Mesothelial cell of epicardium (in vitro differentiated cells): ENCODE measurements around the gene ARHGAP42. TPM values are rescaled to one million over a fixed set of nuclear protein-coding genes. Genes with fewer than 3 reads are reported as not detected.

Source experiments
- DNase-seq, 2 experiments: peaks; one replicate each; pipeline ENCODE4 v3.0.0; 2021; ENCODE audit warnings: low spot score in 2 of 2; ENCODE audit not compliant: unreplicated experiment in 2 of 2
- H3K27ac Mint-ChIP-seq: 2 replicates; pipeline ENCODE4 v1.8.0; 2021; ENCODE audit warnings: mixed read lengths
- H3K27me3 Mint-ChIP-seq: 2 replicates; pipeline ENCODE4 v1.8.0; 2021; ENCODE audit warnings: low read depth, mixed read lengths
- H3K36me3 Mint-ChIP-seq: 2 replicates; pipeline ENCODE4 v1.8.0; 2021; ENCODE audit warnings: mixed read lengths
- H3K4me1 Mint-ChIP-seq: 2 replicates; pipeline ENCODE4 v1.8.0; 2021; ENCODE audit warnings: mixed read lengths
- H3K4me3 Mint-ChIP-seq: 2 replicates; pipeline ENCODE4 v1.8.0; 2021; ENCODE audit warnings: mild to moderate bottlenecking, moderate library complexity, mixed read lengths
- H3K9me3 Mint-ChIP-seq: 2 replicates; pipeline ENCODE4 v1.8.0; 2021; ENCODE audit warnings: mixed read lengths
- total RNA-seq: library from RNA; stranded (reverse); gene quantifications from 3 replicates; pipeline ENCODE4 v1.2.1, GENCODE V29; 2021
- TF ChIP-seq, protein P1 (sequence below): fragments of 200-600 bp; sonication (generic); IDR thresholded peaks from one replicate; pipeline ENCODE4 v1.5.0; 2021; ENCODE audit warnings: antibody characterized with exemption; ENCODE audit not compliant: unreplicated experiment

The ARHGAP42 gene
- total RNA-seq, 1 donor from 2014 or later = 19.4 TPM

DNA sequence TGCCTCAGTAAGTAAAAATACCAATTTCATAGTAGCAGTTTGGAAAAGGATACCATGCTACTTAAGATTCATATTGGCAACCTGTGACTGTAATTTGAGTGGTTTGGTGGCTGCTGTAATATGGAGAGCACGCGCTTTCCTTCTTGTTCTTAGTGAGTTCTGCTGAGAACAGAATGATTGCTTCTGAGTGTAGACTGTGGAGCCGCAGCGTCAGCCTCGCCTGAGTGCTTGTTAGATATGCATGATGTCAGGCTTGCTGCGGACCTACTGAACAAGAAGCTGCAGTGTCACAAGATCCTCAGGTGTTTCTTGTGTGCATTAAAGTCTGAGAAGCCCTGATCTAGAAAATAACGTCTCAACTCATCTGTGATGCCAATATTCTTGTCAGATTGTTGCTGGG lies 143.2 kb downstream of the ARHGAP42 start:
- no peaks in the 10 kb centered on the region for H3K36me3 Mint-ChIP-seq
- no peaks in the 10 kb centered on the region for H3K27me3 Mint-ChIP-seq
- H3K4me1 Mint-ChIP-seq = peaks cover 34% of the 10 kb centered on the region
- H3K4me3 Mint-ChIP-seq = no peak overlapping the region
- DNase-seq = no peak
- TF ChIP-seq, protein P1, sequence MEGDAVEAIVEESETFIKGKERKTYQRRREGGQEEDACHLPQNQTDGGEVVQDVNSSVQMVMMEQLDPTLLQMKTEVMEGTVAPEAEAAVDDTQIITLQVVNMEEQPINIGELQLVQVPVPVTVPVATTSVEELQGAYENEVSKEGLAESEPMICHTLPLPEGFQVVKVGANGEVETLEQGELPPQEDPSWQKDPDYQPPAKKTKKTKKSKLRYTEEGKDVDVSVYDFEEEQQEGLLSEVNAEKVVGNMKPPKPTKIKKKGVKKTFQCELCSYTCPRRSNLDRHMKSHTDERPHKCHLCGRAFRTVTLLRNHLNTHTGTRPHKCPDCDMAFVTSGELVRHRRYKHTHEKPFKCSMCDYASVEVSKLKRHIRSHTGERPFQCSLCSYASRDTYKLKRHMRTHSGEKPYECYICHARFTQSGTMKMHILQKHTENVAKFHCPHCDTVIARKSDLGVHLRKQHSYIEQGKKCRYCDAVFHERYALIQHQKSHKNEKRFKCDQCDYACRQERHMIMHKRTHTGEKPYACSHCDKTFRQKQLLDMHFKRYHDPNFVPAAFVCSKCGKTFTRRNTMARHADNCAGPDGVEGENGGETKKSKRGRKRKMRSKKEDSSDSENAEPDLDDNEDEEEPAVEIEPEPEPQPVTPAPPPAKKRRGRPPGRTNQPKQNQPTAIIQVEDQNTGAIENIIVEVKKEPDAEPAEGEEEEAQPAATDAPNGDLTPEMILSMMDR = no peak
- H3K9me3 Mint-ChIP-seq = no peaks in the 10 kb centered on the region
- H3K27ac Mint-ChIP-seq = no peak overlapping the region

DNA sequence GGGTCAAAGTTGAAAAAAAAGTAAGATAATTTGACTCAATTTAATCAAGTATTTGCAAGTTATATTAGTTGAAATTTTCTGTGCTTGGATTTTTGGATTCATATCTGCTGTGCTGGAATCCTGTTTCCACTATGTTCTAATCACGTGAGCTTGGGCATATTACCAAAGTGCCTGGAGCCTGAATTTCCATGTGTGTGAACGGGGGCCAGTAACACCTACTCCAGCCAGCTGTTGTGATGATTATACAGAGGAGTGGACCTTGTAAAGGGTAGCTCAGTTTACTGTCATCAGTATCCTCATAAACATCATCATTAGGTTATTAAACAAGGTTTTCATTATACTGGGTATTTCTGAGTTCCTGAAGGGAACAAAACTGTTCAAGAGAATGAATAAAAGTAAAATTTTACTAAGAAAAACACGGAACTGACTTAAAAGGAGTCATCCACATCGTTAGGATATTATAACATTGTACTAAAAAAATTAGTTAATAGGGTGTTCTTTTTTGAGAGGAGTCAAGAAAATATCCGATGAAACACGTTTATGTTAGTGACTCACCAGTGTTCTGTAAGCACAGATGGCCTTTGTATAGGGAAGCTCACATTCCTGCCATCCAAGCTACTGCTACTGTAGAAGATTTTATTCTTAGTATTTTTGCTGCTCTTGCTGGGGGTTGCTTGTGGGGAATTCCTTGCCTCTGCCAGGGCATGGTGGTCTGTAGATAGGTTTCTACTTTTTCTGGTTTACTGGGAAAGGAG lies 144.1 kb downstream of the ARHGAP42 start:
- Mint-ChIP-seq H3K27ac (no peak overlapping the region), H3K4me3 (no peak overlapping the region), H3K4me1 (peaks cover 30% of the 10 kb centered on the region), H3K36me3 (no peaks in the 10 kb centered on the region), H3K27me3 (no peaks in the 10 kb centered on the region), H3K9me3 (no peaks in the 10 kb centered on the region)
- no peak for DNase-seq
- TF ChIP-seq, protein P1 = no peak

DNA sequence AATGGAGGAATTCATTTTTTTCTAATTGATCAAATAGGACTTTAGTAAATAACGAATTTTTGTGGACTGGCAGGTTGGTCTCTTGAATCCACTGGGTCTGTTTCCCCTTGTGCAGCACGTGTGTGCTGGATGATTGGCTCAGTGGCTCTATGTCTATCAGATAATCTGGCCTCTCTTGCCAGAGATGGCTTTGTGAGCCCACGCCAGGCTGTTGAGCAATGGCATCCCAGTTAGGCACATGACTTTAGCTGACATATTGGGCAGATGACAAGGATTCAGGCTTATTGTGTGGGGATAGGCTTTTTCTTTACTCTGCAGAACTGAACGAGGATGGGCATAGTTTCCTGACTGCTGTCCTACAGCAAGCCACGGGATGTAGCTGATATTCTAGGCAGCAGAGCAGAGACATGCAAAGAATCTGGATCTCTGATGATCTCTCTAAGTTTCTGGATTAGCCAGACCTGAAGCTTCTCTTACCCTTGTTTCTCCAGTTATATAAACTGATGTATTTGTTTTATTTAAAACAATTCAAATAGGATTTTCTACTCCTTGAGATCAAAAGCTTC lies 144.9 kb downstream of the ARHGAP42 start:
- Mint-ChIP-seq H3K4me3 (no peak overlapping the region), H3K36me3 (no peaks in the 10 kb centered on the region), H3K27me3 (no peaks in the 10 kb centered on the region), H3K27ac (no peak overlapping the region), H3K4me1 (peaks cover 27% of the 10 kb centered on the region), H3K9me3 (no peaks in the 10 kb centered on the region)
- TF ChIP-seq, protein P1 = no peak
- DNase-seq = no peak

DNA sequence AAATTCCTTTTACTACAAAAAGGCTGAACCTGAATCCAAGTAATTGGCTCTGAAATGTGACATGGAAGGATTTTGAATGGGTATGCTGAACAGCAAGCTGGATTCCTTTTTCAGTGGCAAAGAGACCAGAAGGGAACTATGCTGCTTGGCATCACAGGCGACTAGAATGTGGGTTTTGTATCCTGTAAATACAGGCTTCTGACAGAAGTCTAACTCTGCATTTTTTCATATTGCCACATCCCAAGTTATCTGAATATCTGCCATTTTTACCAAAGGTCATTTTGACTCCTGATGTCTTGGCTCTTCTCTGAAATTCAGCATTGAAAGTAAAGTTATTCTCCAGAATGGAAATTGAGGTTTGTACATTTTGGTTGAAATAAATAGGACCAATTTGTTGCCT lies 145.7 kb downstream of the ARHGAP42 start:
- Mint-ChIP-seq H3K9me3 (no peaks in the 10 kb centered on the region), H3K4me1 (peaks cover 22% of the 10 kb centered on the region), H3K27ac (no peak overlapping the region), H3K36me3 (no peaks in the 10 kb centered on the region), H3K4me3 (no peak overlapping the region), H3K27me3 (no peaks in the 10 kb centered on the region)
- TF ChIP-seq, protein P1 = no peak
- no peak for DNase-seq

DNA sequence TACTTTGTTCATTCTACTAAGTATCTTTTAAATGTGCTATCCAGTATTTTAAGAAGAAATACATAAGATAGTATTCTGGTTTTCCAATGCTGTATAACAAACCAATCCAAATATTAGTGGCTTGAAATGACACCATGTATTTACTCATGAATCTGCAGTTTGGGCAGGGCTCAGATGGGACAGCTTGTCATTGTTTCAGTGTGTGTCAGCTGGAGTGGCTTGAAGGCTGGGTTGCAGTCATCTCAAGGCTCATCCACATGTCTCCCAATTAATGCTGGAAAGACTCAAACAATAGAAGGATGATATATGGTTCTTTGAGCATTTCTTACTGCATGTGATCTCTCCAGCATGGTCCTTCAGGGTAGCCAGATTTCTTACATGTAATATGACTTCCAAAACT lies 146.2 kb downstream of the ARHGAP42 start:
- DNase-seq = no peak
- Mint-ChIP-seq H3K4me3 (no peak overlapping the region), H3K36me3 (no peaks in the 10 kb centered on the region), H3K9me3 (no peaks in the 10 kb centered on the region), H3K4me1 (peaks cover 18% of the 10 kb centered on the region), H3K27ac (no peak overlapping the region), H3K27me3 (no peaks in the 10 kb centered on the region)
- TF ChIP-seq, protein P1 = no peak
